Left colon (tissue), 2 donors: ENCODE data around the gene MTURN. TPM values are rescaled to one million over a fixed set of nuclear protein-coding genes. Genes with fewer than 3 reads are reported as not detected.
"Not testable (repeated sequence)": the region's sequence is repeated elsewhere in the genome, so short reads cannot be mapped to it uniquely, and the experiment has no call there.

Experiments used
- ATAC-seq: fragments of 200-7000 bp; cut with Tn5 transposase; one replicate; pipeline ENCODE4 v1.9.1; 2020; ENCODE audit warnings: mild to moderate bottlenecking, moderate library complexity
- DNase-seq, 2 donors: peaks; one replicate each; pipeline ENCODE4 v3.0.0-alpha.2; 2020
- intact Hi-C, 2 donors: fragments of 100-400 bp; cut with DNase I in 1 of 2; cut with micrococcal nuclease in 1 of 2; formaldehyde crosslinking; loops; one replicate each; pipeline versions ENCODE4 v1.11.2 to v1.14.0; 2022; cut with DNase I, micrococcal nuclease
- total RNA-seq, 2 donors: library from RNA; stranded (reverse); fragmentation: NEBNext Ultra II Directional; extraction: Animal tissue kit (Norgen Biotek cat#: 25700); gene quantifications; one replicate each; pipeline ENCODE4 v1.2.1, GENCODE V29; 2021
- donor health status: DM: no; HTN: no; CAD: no.
- donor health status: DM: yes; HTN: yes; CAD: no.

Gene MTURN
- total RNA-seq, 2 donors from 2014 or later: 8.7 to 15.2 TPM

GRCh38 chr7:30188381-30188780 is 53.6 kb downstream of the MTURN start:
- DNase-seq, ATAC-seq, intact Hi-C loops: not testable (repeated sequence)

GRCh38 chr7:30188811-30189210 is 54.0 kb downstream of the MTURN start:
- no peak for DNase-seq
- ATAC-seq: no peak
- intact Hi-C loops: no loop called here

DNA sequence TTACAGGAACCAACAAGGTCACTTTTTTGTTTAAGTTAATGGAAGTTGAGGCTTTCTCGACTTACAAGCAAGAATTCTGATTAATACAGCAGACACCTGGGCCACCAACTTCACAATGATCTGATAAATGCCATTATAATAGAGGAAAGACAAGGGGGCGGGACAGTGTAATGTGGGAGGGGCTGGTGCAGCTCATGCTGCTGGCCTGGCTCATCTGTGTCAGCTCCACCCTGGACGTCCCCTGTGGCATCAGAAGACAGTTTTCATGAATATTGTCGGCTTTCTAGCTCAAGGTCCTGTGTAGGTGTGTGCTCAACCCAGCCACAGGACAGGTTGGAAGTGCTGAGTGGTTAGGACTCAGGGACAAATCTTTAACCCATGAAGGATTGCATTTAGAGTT is 57.0 kb downstream of the MTURN start:
- ATAC-seq: no peak
- DNase-seq: no peak
- intact Hi-C loops: no loop called here

DNA sequence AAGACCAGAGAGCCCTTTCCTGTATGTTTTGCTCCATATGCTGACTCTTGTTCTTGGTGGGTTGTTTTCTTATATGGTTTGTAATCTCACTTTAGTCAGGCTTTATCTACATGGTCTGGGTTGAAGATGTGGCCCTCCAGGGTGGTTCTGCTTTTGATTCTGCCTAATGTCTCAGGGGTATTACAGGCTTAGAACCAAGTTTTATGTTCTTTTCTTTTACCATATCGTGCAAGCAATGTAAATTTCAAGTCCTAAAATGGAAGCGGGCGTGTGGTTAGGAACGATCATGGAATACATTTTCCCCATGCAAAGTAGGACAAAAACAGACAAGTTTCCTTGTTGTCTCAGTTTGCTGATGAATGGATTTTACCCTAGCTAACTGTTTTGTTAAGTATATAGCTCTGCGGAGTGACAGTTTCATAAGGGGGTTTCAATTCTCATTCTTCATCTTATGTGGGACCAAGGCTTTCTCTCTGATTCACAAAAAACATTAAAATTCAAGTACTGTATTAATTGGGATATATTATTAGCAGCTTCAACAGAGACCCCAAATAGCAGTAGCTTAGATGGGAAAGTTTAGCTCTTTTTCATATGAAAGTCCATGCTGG is 58.7 kb downstream of the MTURN start:
- intact Hi-C loops: no loop called here
- ATAC-seq: no peak
- DNase-seq: no peak

GRCh38 chr7:30196408-30196807 is 61.6 kb downstream of the MTURN start:
- ATAC-seq: no peak
- intact Hi-C loops: no loop called here
- DNase-seq: no peak

DNA sequence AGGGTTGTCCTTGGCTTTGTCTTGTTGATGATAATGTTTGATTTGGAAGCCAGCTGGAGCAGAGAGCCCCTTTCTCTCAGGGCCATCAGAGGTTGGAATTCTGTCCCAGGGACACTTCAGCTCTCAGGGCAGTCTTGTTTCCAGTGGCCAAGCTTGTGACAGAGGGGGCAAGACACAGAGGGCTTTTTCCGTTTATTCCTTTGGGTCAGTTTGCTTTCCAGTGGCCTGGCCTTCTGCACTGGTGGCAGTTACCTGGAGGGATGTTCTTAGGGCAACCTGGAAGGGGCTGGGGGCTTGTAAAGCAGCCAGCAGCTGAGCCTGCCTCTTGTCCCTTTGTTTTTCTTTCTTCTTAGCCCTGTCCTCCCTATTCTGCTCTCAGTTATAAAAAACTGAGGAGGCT is 62.7 kb downstream of the MTURN start:
- intact Hi-C loops: no loop called here
- ATAC-seq: no peak

GRCh38 chr7:30199271-30199670 is 64.5 kb downstream of the MTURN start:
- DNase-seq (no peak), ATAC-seq (no peak)
- intact Hi-C loops: no loop called here

More for the DNA sequence above, 62.7 kb downstream of the MTURN start:
- DNase-seq: no peak

DNA sequence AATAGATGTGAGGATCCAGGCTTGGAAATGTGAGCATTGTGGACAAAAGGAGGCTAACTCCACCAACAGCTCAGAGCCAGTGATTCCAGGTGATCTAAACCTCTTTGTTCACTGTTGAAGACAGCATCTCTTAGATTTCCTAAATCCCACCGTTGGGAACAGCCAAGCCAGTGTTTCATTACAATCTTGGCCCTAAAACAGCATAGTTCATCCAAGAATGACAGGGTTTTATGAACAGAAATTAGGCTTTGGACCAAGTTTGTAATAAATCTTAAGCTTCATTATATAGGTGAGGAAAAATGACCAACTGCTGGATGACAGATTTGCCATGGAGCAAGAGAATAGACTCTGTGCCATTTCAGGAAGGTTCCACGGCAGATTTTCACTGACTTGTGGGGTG is 65.8 kb downstream of the MTURN start:
- ATAC-seq (no peak), DNase-seq (no peak)
- intact Hi-C loops: no loop called here

DNA sequence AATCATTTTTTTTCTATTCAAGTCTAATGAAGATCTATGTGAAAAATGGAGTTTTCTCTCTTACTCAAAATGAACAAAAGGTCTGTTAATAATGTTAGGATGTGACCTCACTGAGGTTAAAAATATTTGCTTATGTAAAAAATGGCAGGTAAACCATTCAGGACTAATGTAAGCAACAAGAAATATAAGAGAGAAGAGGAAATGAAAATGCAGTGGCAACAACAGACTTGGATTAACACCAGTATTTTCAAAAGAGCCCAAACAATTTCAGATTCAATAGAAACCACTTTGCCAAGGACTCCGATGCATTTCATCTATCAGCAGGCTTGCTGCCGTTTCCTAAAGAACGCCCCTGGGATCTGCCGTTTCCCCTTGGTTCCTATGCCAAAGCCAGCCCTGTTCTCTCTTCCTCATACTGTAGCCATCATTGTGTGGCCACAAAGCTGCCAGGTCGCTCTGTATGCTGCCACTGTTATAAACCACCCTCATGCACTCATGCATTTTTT is 66.4 kb downstream of the MTURN start:
- DNase-seq (no peak), ATAC-seq (no peak)
- intact Hi-C loops: no loop called here

- ATAC-seq: no peak
- intact Hi-C loops: no loop called here
These were observed 67.1 kb downstream of the MTURN start for GRCh38 chr7:30201921-30202320.

GRCh38 chr7:30202671-30203070 is 67.9 kb downstream of the MTURN start:
- ATAC-seq (no peak), DNase-seq (no peak)
- intact Hi-C loops: no loop called here

More at GRCh38 chr7:30201921-30202320, 67.1 kb downstream of the MTURN start:
- no peak for DNase-seq

GRCh38 chr7:30206491-30206890 is 71.7 kb downstream of the MTURN start:
- ATAC-seq (no peak), DNase-seq (no peak)
- intact Hi-C loops: no loop called here

DNA sequence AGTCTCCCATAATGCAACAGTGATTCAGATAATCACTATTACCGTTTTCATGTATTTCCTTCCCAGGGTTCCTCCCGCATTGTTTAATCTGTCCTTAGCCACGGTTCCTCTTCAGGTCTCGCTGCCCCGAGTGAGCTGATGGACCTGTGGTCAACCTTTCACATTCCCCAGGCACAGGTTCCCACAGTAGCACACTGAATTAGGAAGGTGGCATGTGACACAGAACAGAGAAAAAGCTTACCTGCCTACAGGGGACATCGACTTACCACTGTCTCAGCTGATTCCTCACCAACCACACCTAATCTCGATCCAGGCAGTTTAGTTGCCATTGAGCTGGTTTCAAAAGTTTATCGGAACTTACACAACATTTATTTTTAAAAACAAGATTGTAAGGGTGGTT is 72.2 kb downstream of the MTURN start:
- intact Hi-C loops: no loop called here
- ATAC-seq (no peak), DNase-seq (no peak)

DNA sequence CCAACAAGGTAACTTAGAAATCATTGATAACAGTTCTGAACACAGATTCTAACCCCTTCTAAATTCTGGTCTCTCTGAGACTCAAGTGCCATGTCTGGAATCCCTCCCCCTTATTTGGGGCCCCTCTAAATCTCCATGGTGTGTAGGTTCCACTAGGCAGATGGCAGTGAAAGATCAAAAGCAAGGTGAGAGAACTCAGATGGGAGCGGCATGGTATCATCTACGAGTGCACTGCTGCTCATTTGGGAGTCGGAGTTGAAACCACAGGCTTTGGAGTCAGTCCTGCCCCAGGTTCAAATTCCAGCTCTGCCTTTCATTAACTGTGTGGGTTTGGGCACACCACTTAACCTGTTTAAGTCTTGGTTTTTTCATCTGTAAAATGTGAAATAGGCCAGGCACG is 72.6 kb downstream of the MTURN start:
- intact Hi-C loops: no loop called here
- ATAC-seq (no peak), DNase-seq (no peak)

- ATAC-seq: no peak
- intact Hi-C loops: no loop called here
- DNase-seq: no peak
These were observed 75.2 kb downstream of the MTURN start for GRCh38 chr7:30209951-30210350.

Other genes starting within 250 kb of the MTURN start
- gene SCRN1, start 145.2 kb upstream of the MTURN start, total RNA-seq: 10 to 100 TPM in 1 of 2 donors, 1 to 10 TPM in 1; 9.6 to 13.4 TPM
- gene FKBP14, start 108.3 kb upstream of the MTURN start, total RNA-seq: 10 to 100 TPM in 1 of 2 donors, 1 to 10 TPM in 1; 8.8 to 10.3 TPM
- 10 to 100 TPM; 12.4 to 13.6 TPM for gene PLEKHA8, start 106.6 kb upstream of the MTURN start, total RNA-seq
- 10 to 100 TPM; 50.3 TPM for gene ZNRF2, start 149.6 kb downstream of the MTURN start, total RNA-seq